Keratinocyte (primary cell): ENCODE data around the gene PHLPP2.

Experiments
- EZH2 ChIP-seq: IDR thresholded peaks from one replicate; pipeline ENCODE4 v1.6.1; 2012; ENCODE audit warnings: inconsistent platforms, mild to moderate bottlenecking, low read length, moderate library complexity
- TF ChIP-seq, protein P1 (sequence below), 3 experiments: IDR thresholded peaks in 1 of 3; conservative IDR thresholded peaks in 1 of 3; optimal IDR thresholded peaks in 1 of 3; 2 replicates in 2 of 3; 3 replicates in 1 of 3; pipeline versions ENCODE3 to v1.5.1; 2011; ENCODE audit warnings: low read length in 3 of 3, mild to moderate bottlenecking in 3 of 3, moderate library complexity in 2 of 3, control low read depth in 1 of 3, inconsistent platforms in 1 of 3; ENCODE audit not compliant: insufficient read depth in 2 of 3; ENCODE audit errors: extremely low read depth in 1 of 3

DNA sequence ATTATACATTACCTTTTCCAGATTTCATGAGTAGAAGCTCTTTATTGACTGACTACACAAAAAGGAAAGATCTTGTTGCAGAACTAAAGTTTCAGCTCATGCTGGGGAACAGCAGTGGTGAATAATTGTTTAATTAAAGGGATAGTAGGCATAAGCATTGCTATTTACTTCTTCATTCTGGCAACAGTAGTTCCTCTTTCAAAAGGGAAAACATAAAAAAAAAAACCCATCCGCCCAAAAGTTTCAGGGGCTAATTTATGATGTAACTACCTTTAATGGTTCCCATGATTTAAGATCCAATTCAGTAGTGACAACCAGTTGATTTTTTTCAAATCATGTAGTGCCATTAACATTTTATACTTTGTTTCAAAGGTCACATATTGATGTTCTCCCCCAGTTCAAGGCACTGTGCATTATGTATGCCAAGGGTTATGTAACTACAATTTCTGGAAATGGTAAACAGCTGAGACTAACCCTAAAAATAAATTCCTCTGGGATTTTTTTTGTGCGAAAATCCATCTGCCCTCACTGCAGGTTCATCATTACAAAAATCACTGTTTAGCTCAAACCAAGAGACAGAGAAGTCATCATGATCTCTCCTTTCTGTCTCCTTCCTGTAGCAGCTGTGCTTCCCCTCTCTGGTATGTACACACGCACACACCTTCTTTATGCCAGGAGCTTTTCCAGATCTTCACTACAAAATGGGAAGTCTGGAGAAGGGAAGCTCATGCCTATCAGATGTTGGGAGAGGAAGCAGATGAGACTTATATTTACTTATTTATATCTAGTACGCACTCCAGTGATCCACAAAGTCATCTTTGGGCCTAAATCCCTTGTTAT lies 2.2 kb upstream of the PHLPP2 start:
- TF ChIP-seq, protein P1, sequence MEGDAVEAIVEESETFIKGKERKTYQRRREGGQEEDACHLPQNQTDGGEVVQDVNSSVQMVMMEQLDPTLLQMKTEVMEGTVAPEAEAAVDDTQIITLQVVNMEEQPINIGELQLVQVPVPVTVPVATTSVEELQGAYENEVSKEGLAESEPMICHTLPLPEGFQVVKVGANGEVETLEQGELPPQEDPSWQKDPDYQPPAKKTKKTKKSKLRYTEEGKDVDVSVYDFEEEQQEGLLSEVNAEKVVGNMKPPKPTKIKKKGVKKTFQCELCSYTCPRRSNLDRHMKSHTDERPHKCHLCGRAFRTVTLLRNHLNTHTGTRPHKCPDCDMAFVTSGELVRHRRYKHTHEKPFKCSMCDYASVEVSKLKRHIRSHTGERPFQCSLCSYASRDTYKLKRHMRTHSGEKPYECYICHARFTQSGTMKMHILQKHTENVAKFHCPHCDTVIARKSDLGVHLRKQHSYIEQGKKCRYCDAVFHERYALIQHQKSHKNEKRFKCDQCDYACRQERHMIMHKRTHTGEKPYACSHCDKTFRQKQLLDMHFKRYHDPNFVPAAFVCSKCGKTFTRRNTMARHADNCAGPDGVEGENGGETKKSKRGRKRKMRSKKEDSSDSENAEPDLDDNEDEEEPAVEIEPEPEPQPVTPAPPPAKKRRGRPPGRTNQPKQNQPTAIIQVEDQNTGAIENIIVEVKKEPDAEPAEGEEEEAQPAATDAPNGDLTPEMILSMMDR (optimal IDR thresholded peaks at IDR 0.05 in 1 of 3, IDR thresholded peaks at IDR 0.05 in 1 of 3, conservative IDR thresholded peaks at IDR 0.05 in 1 of 3; ENCODE audit: extremely low read depth in 1 of 3, insufficient read depth in 2 of 3, low read length in 3 of 3): no peak
- TF ChIP-seq EZH2: no peak
